WI38 (cell line): Measurements from ENCODE around the gene PREX1.

ENCODE experiments used
- H3K4me3 ChIP-seq: 2 replicates; pipeline ENCODE4 v1.5.1; 2011; ENCODE audit warnings: low read depth, mild to moderate bottlenecking, control low read depth, low read length
- TF ChIP-seq, protein P1 (sequence below): IDR thresholded peaks from 2 replicates; pipeline ENCODE4 v1.5.1; 2012; ENCODE audit warnings: low read depth, mild to moderate bottlenecking, control low read depth, low read length

The PREX1 gene

GRCh38 chr20:48808382-48809034 lies 19.3 kb downstream of the PREX1 start:
- no peak overlapping the region for H3K4me3 ChIP-seq
- TF ChIP-seq, protein P1, sequence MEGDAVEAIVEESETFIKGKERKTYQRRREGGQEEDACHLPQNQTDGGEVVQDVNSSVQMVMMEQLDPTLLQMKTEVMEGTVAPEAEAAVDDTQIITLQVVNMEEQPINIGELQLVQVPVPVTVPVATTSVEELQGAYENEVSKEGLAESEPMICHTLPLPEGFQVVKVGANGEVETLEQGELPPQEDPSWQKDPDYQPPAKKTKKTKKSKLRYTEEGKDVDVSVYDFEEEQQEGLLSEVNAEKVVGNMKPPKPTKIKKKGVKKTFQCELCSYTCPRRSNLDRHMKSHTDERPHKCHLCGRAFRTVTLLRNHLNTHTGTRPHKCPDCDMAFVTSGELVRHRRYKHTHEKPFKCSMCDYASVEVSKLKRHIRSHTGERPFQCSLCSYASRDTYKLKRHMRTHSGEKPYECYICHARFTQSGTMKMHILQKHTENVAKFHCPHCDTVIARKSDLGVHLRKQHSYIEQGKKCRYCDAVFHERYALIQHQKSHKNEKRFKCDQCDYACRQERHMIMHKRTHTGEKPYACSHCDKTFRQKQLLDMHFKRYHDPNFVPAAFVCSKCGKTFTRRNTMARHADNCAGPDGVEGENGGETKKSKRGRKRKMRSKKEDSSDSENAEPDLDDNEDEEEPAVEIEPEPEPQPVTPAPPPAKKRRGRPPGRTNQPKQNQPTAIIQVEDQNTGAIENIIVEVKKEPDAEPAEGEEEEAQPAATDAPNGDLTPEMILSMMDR, result no peak

- no peak overlapping the region for H3K4me3 ChIP-seq
- TF ChIP-seq, protein P1, result no peak
Measured at GRCh38 chr20:48807586-48808381, 20.0 kb downstream of the PREX1 start.

- no peak overlapping the region for H3K4me3 ChIP-seq
- TF ChIP-seq, protein P1, result no peak
Measured at GRCh38 chr20:48807051-48807450, 20.7 kb downstream of the PREX1 start.

DNA sequence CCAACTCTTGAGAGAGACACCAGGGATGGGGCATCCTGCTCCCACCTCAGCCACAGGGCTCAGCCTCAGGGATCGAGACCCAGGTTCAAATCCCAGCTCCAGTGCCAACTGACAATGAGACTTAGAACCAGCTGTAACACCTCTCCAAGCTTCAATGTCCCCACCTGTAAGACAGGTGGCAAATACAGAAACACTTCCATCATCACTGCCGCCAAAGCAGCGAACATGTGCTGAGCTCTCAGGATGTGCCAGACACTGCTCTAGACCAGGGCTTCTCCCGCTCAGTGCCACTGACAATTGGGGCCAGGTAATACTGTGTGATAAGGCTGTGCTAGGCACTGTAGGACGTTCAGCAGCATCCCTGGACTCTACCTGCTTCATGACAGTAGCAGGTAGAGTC lies 22.1 kb downstream of the PREX1 start:
- TF ChIP-seq, protein P1, result no peak
- H3K4me3 ChIP-seq, result no peak overlapping the region

GRCh38 chr20:48805286-48805685 lies 22.5 kb downstream of the PREX1 start:
- H3K4me3 ChIP-seq, result no peak overlapping the region
- TF ChIP-seq, protein P1, result no peak

DNA sequence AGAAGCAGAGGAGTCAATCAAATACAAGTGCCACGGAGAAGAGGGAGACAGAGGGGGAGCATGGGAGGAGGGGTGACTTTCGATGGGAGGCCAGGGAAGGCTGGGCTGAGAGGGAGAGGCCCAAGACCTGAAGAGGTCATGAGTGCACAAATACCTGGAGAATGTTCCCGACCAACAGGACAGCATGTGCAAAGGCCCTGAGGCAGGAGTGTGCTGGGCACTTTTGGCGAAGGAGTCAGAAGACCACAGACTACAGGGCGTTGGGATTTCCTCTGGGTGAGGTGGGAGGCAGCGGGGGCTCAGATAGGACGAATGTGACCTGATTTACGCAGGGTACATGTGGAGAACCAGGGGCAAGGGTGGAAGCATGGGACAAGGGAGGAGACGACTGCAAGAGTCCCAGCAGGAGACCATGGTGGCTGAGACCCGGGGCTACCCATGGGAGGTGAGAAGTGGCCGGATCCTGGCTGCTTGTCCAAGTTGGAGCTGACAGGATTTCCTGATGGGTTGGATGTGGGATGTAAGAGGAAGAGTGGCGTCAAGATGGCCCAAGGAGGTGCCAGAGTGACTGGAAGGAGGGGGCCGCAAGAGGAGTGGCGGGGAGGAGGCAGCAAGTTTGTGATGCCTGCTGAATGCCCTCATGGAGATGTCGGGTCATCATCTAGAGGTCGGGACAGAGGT lies 23.4 kb downstream of the PREX1 start:
- H3K4me3 ChIP-seq, result no peak overlapping the region
- TF ChIP-seq, protein P1, result no peak
